CD4-positive, alpha-beta T cell treated with Interleukin-4 for 4 hours (primary cell): Measurements from ENCODE around the gene NMB.
A peak's percentile ranks its signal among the peaks of the same experiment; 100 is the strongest.
"Not testable (repeated sequence)": the region's sequence is repeated elsewhere in the genome, so short reads cannot be mapped to it uniquely, and the experiment has no call there.

Source experiments
- DNase-seq: peaks from one replicate; pipeline ENCODE4 v3.0.0-alpha.2; 2020

NMB gene, protein sequence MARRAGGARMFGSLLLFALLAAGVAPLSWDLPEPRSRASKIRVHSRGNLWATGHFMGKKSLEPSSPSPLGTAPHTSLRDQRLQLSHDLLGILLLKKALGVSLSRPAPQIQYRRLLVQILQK

DNA sequence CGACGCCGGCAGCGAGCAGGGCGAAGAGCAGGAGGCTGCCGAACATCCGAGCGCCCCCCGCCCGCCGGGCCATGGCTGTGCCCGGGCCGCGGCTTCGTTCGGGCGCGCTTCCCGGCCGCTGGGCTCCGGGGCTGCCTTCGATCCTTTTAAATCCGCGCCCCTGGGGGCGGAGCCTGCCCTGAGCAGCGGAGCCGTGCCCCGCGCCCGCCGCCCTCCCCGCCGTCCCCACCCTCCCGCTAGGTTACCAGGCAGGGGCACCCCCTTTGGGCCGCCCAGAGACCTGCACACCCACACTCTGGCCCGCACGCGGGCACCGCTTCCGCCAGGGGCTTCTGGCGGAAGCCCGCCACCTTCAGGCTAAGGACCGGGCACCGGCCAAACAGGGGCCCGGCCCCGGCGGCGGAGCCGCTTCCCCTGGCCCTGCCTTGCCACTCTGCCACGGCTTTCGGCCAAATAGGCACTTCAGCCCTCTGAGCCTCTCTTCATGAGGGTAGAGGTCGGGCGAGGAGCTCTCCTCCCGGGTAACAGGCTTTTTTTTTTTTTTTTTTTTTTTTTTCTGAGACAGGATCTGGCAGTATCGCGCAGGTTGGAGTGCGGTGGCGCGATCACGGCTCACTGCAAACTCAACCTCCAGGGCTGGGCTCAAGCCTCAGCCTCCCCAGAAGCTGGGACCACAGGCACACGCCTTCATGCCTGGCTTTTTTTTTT is at the start of gene NMB:
Gene NMB, minus strand, starts transcription at position 120 of the 708 bp plus-strand sequence. Its CDS starts 47 bp downstream, at position 73.
- peak; percentile 86 for DNase-seq

DNA sequence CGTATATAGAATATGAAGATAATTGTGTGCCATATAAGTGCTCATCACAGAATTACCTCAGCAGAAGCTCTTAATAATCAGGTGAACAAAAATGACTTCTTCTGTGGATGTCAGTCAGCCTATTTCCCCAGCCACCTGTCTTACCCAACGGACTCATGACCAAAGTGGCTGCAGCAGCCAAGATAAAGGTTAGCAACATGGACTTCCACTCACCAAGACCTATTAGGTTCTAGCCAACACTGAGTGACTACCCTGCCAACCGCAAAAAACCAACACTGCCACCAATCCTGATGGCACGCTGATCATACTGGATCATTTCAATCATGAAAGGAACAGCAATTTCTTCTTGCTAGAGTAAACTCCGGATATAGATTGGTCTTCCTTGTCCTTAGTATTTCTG is 45.8 kb upstream of the NMB start:
- no peak for DNase-seq

DNA sequence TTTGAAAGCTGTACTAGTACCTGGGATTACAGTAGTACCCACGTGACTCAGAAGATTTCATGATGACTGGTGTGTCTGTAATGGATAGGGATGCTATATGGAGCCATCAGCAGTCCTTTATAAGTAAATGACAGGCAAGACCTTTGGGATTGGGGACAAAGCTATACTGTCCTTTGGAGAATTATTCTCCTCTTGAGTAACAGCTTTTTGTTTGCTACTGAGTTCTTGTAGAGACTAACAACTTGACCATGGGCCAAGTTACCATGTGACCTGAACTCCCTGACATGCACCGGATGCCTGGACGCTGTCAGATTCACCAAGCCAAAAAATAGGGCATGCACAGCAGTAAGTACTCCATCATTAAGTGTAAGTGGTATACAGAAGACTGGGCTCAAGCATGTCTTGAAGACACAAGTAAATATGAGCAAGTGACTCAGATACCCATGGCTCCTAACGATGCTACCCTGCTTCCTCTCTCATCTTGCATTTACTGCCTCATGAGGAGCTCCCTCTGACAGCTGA is 45.0 kb upstream of the NMB start:
- no peak for DNase-seq

DNA sequence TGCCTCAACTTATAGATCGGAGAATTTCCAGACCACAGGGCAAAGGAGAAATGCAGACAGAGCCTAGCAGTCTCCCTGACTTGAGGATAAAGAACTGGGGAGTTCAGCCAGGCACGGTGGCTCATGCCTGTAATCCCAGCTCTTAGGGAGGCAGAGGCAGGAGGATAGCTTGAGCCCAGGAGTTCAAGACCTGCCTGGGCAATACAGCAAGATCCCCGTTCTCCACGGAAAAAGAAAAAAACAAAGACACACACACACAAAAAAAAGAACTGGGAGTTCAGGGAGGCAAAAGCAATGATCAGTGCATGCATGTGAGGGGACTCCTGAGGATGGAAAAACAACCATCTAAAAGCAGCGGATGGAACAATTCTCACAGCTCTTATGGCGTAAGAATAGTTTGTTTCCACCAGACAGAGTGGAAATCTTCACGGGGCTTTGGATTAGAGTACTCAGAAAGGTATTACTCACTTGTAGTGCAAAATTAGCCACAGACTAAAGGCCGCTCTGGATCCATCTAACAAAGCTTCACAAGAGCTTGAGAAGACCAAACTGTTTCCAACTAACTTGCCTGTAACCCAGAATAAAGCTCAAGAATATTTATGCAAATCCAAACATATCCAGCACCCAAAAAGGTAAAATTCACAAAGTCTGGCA is 41.7 kb upstream of the NMB start:
- no peak for DNase-seq

DNA sequence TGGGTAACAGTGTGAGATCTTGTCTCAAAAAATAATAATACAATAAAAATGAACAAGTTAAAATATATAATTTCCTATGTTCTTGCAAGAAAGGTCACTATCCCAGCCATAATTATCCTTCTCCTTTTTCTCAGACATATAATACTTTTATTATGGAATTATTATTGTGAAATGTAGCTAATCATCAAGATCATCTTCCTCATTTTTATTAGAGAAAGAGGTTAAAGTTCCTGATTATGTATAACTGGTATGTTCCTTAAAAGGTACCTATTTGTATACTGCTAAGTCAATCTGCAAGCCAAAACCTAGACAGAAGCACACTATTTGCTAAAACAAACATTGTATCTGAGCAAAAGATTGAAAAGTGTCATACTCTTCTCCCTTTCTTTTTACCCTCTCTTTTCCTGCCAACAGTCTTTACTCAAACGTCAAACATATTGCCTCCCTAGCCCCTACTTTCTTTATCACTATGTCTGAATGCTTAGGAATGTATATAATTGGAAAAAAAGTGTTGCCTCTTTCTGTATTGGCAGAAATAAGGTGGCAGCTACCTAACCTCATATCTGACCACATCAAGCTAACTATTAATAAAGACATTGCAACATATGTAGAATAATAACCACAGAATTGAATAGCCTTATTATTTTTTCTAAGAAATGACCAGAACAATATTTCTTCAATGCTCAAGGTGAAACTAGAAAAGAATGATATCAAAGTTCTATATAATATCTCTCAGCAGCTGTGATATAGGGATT is 39.4 kb upstream of the NMB start:
- no peak for DNase-seq

DNA sequence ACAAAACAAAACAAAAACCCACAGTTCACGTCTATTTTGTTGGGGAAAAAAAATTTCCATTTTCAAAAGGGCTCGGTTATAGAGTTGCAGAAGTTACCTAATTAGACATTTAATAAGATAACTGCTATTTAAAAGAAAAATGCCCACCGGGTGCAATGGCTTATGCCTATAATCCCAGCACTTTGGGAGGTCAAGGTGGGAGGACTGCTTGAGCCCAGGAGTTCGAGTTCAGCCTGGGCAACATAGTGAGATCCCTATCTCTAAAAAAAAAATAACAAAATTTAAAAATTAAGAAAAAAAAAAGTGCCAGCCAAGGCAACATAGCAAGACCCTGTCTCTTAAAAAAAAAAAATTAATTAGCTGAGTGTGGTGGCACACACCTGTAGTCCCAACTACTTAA is 38.8 kb upstream of the NMB start:
- no peak for DNase-seq

DNA sequence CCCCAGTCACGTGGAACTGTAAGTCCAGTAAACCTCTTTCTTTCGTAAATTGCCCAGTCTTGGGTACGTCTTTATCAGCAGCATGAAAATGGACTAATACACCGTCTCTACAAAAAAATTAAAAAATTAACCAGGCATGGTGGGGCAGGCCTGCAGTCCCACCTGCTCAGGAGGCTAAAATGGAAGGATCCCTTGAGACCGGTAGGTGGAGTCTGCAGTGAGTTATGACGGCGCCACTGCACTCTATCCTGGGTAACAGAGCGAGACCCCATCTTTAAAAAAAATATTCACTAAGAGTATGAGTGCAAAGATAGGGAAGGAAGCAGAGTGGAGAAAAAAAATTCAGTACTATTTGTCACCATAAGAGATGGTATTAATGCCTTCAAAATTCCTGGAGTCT is 32.3 kb upstream of the NMB start:
- no peak for DNase-seq

DNA sequence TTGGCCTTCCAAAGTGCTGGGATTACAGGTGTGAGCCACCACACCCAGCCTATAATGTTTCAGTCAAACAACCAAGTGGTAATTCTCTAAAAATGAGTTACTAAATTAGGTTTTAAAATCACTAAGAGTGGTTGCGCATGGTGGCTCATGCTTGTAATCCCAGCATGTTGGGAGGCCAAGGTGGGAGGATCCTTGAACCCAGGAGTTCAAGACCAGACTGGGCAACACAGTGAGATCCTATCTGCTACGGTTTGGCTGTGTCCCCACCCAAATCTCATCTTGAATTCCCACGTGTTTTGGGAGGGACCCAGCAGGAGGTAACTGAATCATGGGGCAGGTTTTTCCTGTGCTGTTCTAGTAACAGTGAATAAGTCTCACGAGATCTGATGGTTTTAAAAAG is 31.9 kb upstream of the NMB start:
- DNase-seq = no peak

DNA sequence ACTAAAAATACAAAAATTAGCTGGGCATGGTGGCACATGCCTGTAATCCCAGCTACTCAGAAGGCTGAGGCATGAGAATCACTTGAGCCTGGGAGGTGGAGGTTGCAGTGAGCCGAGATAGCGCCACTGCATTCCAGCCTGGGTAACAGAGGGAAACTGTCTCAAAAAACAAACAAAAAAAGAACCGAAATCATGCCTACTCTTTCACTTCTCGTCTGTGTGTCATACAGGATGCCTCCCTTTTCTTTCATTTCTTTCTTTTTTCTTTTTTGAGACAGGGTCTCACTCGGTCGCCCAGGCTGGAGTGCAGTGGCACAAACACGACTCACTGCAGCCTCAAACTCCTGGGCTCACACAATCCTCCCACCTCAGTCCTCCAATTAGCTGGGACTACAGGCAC is 28.4 kb upstream of the NMB start:
- DNase-seq = not testable (repeated sequence)

DNA sequence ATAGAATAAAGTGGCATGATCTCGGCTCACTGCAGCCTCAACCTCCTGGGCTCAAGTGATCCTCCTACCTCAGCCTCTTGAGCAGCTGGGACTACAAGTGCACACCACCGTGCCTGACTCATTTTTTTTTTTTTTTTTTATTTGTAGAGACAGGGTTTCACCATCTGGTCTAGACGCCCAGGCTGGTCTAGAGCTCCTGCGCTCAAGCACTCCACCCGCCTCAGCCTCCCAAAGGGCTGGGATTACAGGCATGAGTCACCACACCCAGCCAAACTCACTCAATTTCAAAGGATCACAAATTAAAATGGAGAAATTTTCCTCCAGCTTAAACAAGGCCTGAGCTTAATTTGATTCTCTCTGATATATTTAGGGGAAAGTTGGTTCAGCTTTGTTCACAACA is 27.3 kb upstream of the NMB start:
- no peak for DNase-seq

DNA sequence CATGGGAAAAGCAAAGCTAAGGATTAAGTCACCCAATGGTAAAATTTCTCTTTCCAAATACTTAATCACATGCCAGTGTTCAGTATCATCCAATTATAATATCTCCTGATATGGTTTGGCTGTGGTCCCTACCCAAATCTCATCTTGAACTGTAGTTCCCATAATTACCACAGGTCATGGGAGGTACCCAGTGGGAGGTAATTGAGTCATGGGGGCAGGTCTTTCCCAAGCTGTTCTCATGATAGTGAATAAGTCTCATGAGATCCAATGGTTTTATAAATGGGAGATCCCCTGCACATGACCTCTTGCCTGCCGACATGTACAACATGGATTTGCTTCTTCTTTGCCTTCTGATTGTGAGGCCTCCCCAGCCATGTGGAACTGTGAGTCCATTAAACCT is 26.1 kb upstream of the NMB start:
- DNase-seq = no peak

DNA sequence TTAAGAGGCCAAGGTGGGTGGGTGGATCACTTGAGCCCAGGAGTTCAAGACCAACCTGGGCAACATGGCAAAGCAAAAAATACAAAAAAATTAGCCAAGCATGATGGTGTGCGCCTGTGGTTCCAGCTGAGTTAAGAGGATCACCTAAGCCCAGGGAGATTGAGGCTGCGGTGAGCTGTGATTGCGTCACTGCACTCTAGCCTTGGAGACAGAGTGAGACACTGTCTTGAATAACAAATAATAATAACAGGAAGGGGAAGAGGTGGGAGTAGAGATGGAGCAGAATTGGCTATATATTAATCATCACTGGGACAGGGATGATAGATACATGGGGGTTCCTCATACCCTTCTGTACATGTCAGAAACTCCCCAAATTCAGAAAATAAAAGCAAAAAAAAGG is 23.8 kb upstream of the NMB start:
- peak; percentile 57 for DNase-seq

DNA sequence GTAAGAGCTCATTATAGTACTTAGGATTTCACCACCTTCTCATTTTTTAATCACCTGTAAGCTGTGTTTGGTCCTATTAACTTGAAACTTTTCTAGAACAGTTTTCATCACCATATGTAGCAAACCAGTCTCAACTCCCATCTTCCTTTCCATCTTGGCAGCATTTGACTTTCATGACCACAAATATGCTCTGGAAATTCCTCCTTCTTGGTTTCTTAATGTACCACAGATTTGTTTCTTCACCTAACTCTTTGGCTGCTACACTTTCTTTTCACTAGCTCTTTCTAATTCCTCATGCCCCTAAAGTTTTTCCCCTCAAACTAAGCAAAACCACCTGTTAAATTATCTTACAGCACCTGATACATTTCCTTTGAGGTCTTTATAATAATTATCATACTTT is 13.2 kb upstream of the NMB start:
- no peak for DNase-seq

DNA sequence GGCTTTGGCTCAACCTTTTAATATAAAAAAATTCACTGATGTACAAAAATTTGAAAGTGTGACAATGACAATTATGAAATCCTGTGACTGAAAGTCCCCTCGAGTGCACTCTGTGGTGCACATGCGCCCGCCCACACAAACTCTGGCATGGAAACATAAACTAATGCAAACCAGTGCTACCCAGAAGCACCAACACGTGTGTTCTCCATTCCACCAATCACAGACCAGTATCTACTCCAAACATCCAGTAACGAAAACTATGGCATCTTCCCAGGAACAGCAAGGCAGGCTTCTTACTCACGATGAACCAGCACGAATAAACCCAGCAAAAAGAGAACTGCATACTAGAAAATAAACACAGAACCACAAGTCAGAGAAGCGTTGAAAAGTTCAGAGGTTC is 11.7 kb upstream of the NMB start:
- DNase-seq = no peak

DNA sequence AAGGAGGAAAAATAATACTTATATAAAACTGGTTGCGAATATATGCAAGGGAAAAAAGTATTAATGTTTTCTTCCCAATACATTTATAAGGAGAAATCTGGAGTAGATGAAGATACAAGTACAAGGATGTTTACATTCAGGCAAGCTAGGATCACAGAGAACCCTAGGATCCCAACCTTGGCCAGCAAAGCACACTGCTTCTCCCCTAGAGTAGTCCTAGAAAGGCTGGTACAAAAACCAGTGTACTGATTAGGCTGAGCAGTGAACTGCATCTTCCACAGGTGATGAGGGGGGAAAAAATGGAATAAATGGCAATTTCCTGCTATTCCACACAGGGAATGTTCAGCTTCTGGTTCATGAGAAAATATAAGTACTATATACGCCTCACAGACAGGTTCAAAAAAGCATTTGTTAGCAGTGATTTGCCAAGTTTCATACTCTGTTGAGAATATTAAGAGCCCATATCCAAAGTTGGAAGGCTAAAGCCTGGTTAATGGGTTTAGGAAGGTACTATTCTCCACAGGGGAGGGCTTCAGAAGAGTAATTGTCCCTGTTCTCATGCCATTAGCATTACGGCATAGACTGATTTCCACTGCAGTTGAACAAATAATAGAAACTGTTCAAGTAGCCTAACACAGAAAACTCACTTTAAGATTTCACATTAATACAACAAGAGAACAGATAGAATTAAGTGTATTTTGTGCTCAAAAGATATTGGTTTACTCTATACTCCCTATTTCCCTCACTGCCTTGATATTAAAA is 10.4 kb upstream of the NMB start:
- no peak for DNase-seq

DNA sequence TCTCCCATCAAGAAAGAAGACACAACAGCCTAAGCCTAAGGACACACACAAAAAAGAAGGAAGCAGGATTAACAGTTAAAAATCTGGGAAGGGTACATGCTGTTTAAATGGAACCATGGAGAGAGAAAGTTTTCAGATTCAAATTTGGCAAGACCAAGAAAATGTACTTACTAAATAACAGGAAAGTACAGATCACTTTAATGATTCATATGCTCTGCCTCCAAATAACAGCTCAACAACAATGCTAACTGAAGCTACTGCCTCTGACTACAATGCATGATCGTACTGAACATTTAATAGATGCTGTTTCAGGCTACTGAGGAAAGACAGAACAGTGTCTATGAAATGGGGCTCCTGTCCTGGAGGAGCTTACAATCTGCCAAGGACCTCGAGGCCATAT is 8.4 kb upstream of the NMB start:
- no peak for DNase-seq

DNA sequence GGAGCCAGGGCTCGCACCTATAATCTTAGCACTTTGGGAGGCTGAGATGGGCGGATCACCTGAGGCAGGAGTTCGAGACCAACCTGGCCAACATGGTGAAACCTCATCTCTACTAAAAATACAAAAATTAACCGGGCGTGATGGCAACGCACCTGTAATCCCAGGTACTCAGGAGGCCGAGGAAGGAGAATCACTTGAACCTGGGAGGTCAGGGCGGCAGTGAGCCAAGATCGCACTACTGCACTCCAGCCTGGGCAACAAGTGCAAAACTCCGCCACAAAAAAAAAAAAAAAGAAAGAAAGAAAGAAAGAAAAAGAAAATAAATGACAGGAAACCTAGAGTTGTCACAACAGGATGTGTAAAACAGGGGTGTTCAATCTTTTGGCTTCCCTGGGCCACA is 3.0 kb upstream of the NMB start:
- no peak for DNase-seq

DNA sequence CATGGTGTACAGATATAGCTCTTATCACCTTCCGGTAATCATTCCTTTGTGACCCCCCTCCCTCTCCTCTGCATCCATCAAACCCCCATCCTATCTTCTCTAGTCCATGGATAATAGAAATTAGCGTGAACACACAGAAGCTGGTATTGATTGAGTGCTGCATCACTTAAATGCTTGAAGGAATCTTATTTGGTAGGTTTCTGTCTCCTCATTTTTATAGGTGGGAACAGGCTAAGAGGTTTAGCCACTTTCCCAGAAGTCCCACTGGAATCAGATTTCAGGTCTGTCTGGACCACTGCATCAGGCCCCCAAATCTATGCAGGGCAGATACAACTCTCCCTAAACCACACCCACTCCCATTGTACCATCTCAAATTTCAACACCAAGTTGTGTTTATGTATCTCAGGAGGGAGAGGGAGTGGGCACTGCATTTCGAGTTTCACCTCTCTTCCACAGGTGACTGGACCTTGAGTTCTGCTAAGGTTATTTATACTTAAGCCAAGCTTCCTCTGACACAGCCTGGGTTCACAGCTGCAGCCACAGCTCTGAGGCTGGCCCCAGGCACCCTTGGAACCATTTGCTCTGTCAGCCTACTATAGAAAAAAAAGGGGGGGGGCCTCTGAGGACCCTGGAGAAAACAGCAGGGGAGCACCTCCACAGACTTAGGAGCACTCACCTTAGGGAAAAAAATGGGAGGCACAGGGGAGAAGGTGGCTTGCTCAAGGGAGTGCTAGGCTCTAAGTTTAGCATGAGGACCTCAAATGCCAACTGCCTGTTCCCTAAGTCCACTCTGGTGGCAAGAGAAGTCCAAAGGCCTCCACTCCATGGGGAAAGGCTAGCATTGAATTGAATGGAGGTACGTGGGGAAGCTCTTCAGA is 2.1 kb upstream of the NMB start:
- no peak for DNase-seq

DNA sequence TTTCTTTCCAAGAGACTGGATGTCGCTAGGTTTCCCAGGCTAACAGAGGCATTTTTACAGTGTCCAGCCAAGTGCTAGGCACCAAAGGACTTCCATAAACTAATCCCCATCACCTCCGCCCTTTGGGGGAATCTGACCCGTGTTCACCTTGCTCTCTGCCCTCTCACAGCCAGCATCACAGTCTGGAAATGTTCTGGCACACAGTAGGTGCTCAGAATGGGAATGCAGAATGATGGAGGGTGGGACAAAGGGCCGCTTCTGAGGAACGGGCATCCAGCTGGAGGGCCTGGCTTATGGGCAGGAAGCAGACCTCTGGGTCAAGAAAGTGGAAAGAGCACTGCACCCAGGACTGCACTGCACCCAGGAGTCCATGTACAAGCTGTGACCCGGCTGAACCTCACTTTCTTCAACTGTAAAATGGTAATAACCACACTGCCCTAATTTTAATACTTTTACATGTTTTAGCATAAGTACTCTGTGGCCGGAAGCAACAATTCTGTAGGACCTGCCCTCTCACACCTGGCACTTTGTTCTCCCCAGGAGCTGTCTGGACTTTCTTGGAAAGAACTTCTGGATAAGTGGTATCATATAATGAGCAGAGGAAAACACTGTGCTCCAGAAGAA is 901 bp upstream of the NMB start:
- DNase-seq = no peak

DNA sequence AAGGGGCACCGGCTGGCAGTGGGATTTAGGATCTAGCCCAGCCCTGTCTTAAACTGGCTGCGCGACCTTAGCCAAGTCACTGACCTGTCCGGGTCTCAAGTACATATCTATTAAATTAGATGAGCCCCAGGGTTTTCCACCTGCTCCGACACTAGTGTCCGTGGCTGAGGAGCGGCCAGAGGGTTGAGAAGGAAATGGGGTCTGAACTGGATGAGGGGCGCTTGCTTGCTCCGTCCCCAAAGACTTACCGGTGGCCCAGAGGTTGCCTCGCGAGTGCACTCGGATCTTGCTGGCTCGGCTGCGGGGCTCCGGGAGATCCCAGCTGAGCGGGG is 285 bp downstream of the NMB start:
- no peak for DNase-seq

DNA sequence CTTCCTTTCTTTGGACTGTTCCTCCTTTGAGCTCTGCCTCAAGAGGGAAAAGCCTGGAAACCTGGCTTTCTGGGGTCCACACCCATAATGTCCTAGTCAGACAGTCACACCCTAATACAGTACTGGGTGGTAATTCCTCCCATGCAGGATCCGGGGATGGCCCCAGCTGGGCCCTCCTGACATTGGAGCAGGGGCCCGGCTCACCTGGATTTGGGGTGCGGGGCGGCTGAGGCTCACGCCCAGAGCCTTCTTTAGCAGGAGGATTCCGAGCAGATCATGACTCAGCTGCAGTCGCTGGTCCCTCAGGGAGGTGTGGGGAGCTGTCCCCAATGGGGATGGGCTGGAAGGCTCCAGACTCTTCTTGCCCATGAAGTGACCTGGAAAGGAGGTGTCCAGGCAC is 1.0 kb downstream of the NMB start:
- DNase-seq = no peak
